Head of caudate nucleus (tissue), 42 donors: ENCODE results near the gene SEMA4G.
"Not testable (repeated sequence)": the region's sequence is repeated elsewhere in the genome, so short reads cannot be mapped to it uniquely, and the experiment has no call there.

Experiments
- DNase-seq, 42 donors: peaks; one replicate each; pipeline versions ENCODE4 v3.0.0 to v3.0.0-alpha.2; 2020 to 2021; ENCODE audit warnings: mixed read lengths in 7 of 42
- intact Hi-C: fragments of 100-400 bp; cut with DNase I; formaldehyde crosslinking; loops from one replicate; pipeline ENCODE4 v1.15.0; 2022

The SEMA4G gene

GRCh38 chr10:100970076-100970913 is 991 bp downstream of the SEMA4G start:
- DNase-seq: peak in 22 of 42 donors; percentile 21 to 67 (median 42)
- intact Hi-C loops: no loop called here

GRCh38 chr10:100970914-100971811 is 1.9 kb downstream of the SEMA4G start:
- DNase-seq: peak in 1 of 42 donors; percentile 5
- intact Hi-C loops: no loop called here

GRCh38 chr10:100972115-100972903 is 3.0 kb downstream of the SEMA4G start:
- intact Hi-C loops: no loop called here
- peak in 1 of 42 donors; percentile 7 for DNase-seq

- DNase-seq: peak in 3 of 42 donors; percentile 6 to 27 (median 8)
- intact Hi-C loops: no loop called here
These were observed 3.7 kb downstream of the SEMA4G start for GRCh38 chr10:100972904-100973535.

- intact Hi-C loops: not testable (repeated sequence)
- DNase-seq: peak in 1 of 42 donors; percentile 3
These were observed 6.1 kb downstream of the SEMA4G start for GRCh38 chr10:100975397-100975796.

GRCh38 chr10:100976906-100977305 is 7.6 kb downstream of the SEMA4G start:
- intact Hi-C loops: no loop called here
- DNase-seq: peak in 3 of 42 donors; percentile 0 to 9 (median 5)

GRCh38 chr10:100977436-100977835 is 8.1 kb downstream of the SEMA4G start:
- DNase-seq: peak in 7 of 42 donors; percentile 3 to 23 (median 6)
- intact Hi-C loops: no loop called here

- DNase-seq: peak in 7 of 42 donors; percentile 6 to 22 (median 10)
- intact Hi-C loops: no loop called here
These were observed 9.0 kb downstream of the SEMA4G start for GRCh38 chr10:100978121-100978900.

- peak in 7 of 42 donors; percentile 2 to 26 (median 6) for DNase-seq
These were observed 9.5 kb downstream of the SEMA4G start for GRCh38 chr10:100978901-100979195.

GRCh38 chr10:100979791-100980272 is 10.5 kb downstream of the SEMA4G start:
- intact Hi-C loops: no loop called here
- DNase-seq: peak in 8 of 42 donors; percentile 1 to 26 (median 18)

More at GRCh38 chr10:100978901-100979195, 9.5 kb downstream of the SEMA4G start:
- intact Hi-C loops: no loop called here

- peak in 3 of 42 donors; percentile 3 to 4 (median 4) for DNase-seq
- intact Hi-C loops: no loop called here
These were observed 11.0 kb downstream of the SEMA4G start for GRCh38 chr10:100980311-100980710.

- DNase-seq: peak in 8 of 42 donors; percentile 2 to 25 (median 6)
- intact Hi-C loops: no loop called here
These were observed 11.4 kb downstream of the SEMA4G start for GRCh38 chr10:100980711-100981110.

GRCh38 chr10:100981178-100981772 is 12.0 kb downstream of the SEMA4G start:
- intact Hi-C loops: no loop called here
- no peak for DNase-seq

- DNase-seq: peak in 9 of 42 donors; percentile 7 to 40 (median 15)
- intact Hi-C loops: no loop called here
These were observed 13.9 kb downstream of the SEMA4G start for GRCh38 chr10:100982916-100983830.

- DNase-seq: peak in 8 of 42 donors; percentile 3 to 38 (median 8)
- intact Hi-C loops: no loop called here
These were observed 14.8 kb downstream of the SEMA4G start for GRCh38 chr10:100983868-100984671.
